Kidney epithelial cell (primary cell): ENCODE measurements around the gene MAPK14. TPM values are rescaled to one million over a fixed set of nuclear protein-coding genes. Genes with fewer than 3 reads are reported as not detected.

Experiments used
- DNase-seq: peaks from one replicate; pipeline ENCODE4 v3.0.0-alpha.2; 2010; ENCODE audit warnings: low read depth
- H3K27me3 ChIP-seq: 2 replicates; pipeline ENCODE4 v1.6.0; 2011; ENCODE audit warnings: low read length; ENCODE audit not compliant: control insufficient read depth, insufficient read depth
- H3K36me3 ChIP-seq: 2 replicates; pipeline ENCODE4 v1.5.1; 2011; ENCODE audit warnings: low read length; ENCODE audit not compliant: control insufficient read depth, insufficient read depth
- H3K4me3 ChIP-seq: 2 replicates; pipeline ENCODE4 v1.5.1; 2011; ENCODE audit warnings: low read depth, mild to moderate bottlenecking, control low read depth, low read length
- total RNA-seq: library from RNA; depleted of rRNA; stranded (reverse); fragments of >200 nt; gene quantifications from 2 replicates; pipeline ENCODE4 v1.2.3, GENCODE V29; 2015
- TF ChIP-seq, protein P1 (sequence below): IDR thresholded peaks from 2 replicates; pipeline ENCODE4 v1.5.1; 2011; ENCODE audit warnings: mild to moderate bottlenecking, moderate library complexity, low read length, control low read depth, inconsistent platforms; ENCODE audit not compliant: insufficient read depth, poor library complexity, severe bottlenecking

The MAPK14 gene
- total RNA-seq, 1 donor from 2014 or later = 35.9 TPM

GRCh38 chr6:36154286-36154685 lies 126.7 kb downstream of the MAPK14 start:
- TF ChIP-seq, protein P1, sequence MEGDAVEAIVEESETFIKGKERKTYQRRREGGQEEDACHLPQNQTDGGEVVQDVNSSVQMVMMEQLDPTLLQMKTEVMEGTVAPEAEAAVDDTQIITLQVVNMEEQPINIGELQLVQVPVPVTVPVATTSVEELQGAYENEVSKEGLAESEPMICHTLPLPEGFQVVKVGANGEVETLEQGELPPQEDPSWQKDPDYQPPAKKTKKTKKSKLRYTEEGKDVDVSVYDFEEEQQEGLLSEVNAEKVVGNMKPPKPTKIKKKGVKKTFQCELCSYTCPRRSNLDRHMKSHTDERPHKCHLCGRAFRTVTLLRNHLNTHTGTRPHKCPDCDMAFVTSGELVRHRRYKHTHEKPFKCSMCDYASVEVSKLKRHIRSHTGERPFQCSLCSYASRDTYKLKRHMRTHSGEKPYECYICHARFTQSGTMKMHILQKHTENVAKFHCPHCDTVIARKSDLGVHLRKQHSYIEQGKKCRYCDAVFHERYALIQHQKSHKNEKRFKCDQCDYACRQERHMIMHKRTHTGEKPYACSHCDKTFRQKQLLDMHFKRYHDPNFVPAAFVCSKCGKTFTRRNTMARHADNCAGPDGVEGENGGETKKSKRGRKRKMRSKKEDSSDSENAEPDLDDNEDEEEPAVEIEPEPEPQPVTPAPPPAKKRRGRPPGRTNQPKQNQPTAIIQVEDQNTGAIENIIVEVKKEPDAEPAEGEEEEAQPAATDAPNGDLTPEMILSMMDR = no peak
- no peak overlapping the region for H3K4me3 ChIP-seq
- no peak for DNase-seq
- no peaks in the 10 kb centered on the region for H3K36me3 ChIP-seq
- no peaks in the 10 kb centered on the region for H3K27me3 ChIP-seq

DNA sequence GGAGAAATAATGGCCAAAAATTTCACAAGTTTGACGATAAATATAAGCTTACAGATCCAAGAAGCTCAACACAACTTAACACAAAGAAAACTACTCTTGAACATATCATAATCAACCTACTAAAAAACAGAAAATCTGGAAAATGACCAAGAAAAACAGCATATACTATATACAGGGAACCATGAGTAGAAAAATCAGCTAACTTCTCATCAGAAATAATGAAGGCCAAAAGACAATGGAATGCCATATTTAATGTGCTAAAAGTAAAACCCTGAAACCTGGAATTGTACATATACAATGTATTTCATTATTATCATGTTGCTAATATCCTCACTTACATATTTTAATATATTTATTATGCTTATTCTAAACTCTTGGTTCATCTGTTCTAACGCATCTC lies 128.1 kb downstream of the MAPK14 start:
- TF ChIP-seq, protein P1 = no peak
- no peak overlapping the region for H3K4me3 ChIP-seq
- DNase-seq = no peak
- H3K27me3 ChIP-seq = no peaks in the 10 kb centered on the region
- no peaks in the 10 kb centered on the region for H3K36me3 ChIP-seq

GRCh38 chr6:36160147-36160760 lies 132.6 kb downstream of the MAPK14 start:
- TF ChIP-seq, protein P1 = no peak
- no peaks in the 10 kb centered on the region for H3K27me3 ChIP-seq
- H3K36me3 ChIP-seq = no peaks in the 10 kb centered on the region
- H3K4me3 ChIP-seq = no peak overlapping the region
- DNase-seq = no peak

Other genes starting within 250 kb of the MAPK14 start
- not detected in 2 replicates for gene CLPSL1, start 246.8 kb upstream of the MAPK14 start, total RNA-seq
- gene CLPS, start 230.5 kb upstream of the MAPK14 start, total RNA-seq = not detected in 2 replicates
- not detected in 2 replicates for gene LHFPL5, start 222.5 kb upstream of the MAPK14 start, total RNA-seq
- 88.8 and 88.9 TPM in 2 replicates for gene SRPK1, start 106.7 kb upstream of the MAPK14 start, total RNA-seq
- gene SLC26A8, start 3.2 kb upstream of the MAPK14 start, total RNA-seq = not detected in 2 replicates
- 51.3 and 52.9 TPM in 2 replicates for gene MAPK13, start 102.7 kb downstream of the MAPK14 start, total RNA-seq
- 16.6 and 19.2 TPM in 2 replicates for gene BRPF3, start 168.9 kb downstream of the MAPK14 start, total RNA-seq
- gene PNPLA1, start 242.3 kb downstream of the MAPK14 start, total RNA-seq = not detected in 2 replicates